Measurements from ENCODE around the gene LINGO1.

Gene LINGO1

DNA sequence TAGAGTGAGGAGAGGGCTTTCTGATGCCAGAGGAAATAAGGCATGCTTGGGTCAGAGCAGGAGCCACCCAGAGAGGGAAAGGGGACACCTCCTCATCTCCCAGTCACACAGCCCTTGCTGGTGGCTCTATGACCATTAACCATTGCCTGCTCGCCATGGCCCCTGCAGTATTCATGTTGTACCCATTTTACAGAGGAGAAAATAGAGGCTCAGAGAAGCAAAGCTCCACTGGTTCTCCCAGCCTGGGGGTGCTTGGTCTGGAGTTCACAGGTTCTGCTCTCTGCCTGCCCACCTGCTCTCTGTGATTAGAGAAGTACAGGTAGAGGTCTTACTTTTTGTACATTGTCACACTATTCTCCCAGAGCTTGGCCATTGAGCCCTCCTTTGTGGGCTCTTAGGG is 56.2 kb downstream of the LINGO1 start:
- Mint-ChIP-seq H3K27me3 (peaks cover 3% of the 10 kb centered on the region), H3K4me3 (no peak overlapping the region), H3K4me1 (no peaks in the 10 kb centered on the region), H3K9me3 (no peaks in the 10 kb centered on the region), H3K27ac (no peak overlapping the region), H3K36me3 (no peaks in the 10 kb centered on the region)
- DNase-seq (ENCODE audit: low spot score in 2 of 2): no peak
- ATAC-seq (ENCODE audit: low read depth): no peak

- no peaks in the 10 kb centered on the region for H3K4me1 Mint-ChIP-seq
- ATAC-seq (ENCODE audit: low read depth): no peak
- H3K27me3 Mint-ChIP-seq: peaks cover 4% of the 10 kb centered on the region
- H3K36me3 Mint-ChIP-seq: no peaks in the 10 kb centered on the region
- no peaks in the 10 kb centered on the region for H3K9me3 Mint-ChIP-seq
- no peak for DNase-seq (ENCODE audit: low spot score in 2 of 2)
- no peak overlapping the region for H3K27ac Mint-ChIP-seq
- no peak overlapping the region for H3K4me3 Mint-ChIP-seq
Measured at GRCh38 chr15:77575203-77575934, 57.3 kb downstream of the LINGO1 start.

- no peak overlapping the region for H3K4me3 Mint-ChIP-seq
- ATAC-seq (ENCODE audit: low read depth): no peak
- no peaks in the 10 kb centered on the region for H3K9me3 Mint-ChIP-seq
- DNase-seq (ENCODE audit: low spot score in 2 of 2): no peak
- peaks cover 7% of the 10 kb centered on the region for H3K27me3 Mint-ChIP-seq
- H3K36me3 Mint-ChIP-seq: no peaks in the 10 kb centered on the region
- H3K4me1 Mint-ChIP-seq: no peaks in the 10 kb centered on the region
- no peak overlapping the region for H3K27ac Mint-ChIP-seq
Measured at GRCh38 chr15:77574521-77575202, 58.0 kb downstream of the LINGO1 start.

GRCh38 chr15:77573802-77574201 is 58.9 kb downstream of the LINGO1 start:
- no peak for ATAC-seq (ENCODE audit: low read depth)
- Mint-ChIP-seq H3K9me3 (no peaks in the 10 kb centered on the region), H3K27ac (no peak overlapping the region), H3K4me1 (no peaks in the 10 kb centered on the region), H3K36me3 (no peaks in the 10 kb centered on the region), H3K4me3 (no peak overlapping the region), H3K27me3 (peaks cover 7% of the 10 kb centered on the region)
- DNase-seq (ENCODE audit: low spot score in 2 of 2): no peak

- Mint-ChIP-seq H3K4me3 (no peak overlapping the region), H3K4me1 (no peaks in the 10 kb centered on the region), H3K27me3 (peaks cover 7% of the 10 kb centered on the region), H3K27ac (no peak overlapping the region), H3K9me3 (no peaks in the 10 kb centered on the region), H3K36me3 (no peaks in the 10 kb centered on the region)
- no peak for DNase-seq (ENCODE audit: low spot score in 2 of 2)
- ATAC-seq (ENCODE audit: low read depth): no peak
Measured at GRCh38 chr15:77572186-77572585, 60.5 kb downstream of the LINGO1 start.

- ATAC-seq (ENCODE audit: low read depth) (no peak), DNase-seq (ENCODE audit: low spot score in 2 of 2) (no peak)
- no peaks in the 10 kb centered on the region for H3K9me3 Mint-ChIP-seq
- H3K4me3 Mint-ChIP-seq: no peak overlapping the region
- H3K4me1 Mint-ChIP-seq: no peaks in the 10 kb centered on the region
- peaks cover 7% of the 10 kb centered on the region for H3K27me3 Mint-ChIP-seq
- H3K36me3 Mint-ChIP-seq: no peaks in the 10 kb centered on the region
- H3K27ac Mint-ChIP-seq: no peak overlapping the region
Measured at GRCh38 chr15:77571741-77572140, 61.0 kb downstream of the LINGO1 start.

GRCh38 chr15:77571181-77571580 is 61.5 kb downstream of the LINGO1 start:
- peaks cover 9% of the 10 kb centered on the region for H3K27me3 Mint-ChIP-seq
- no peaks in the 10 kb centered on the region for H3K4me1 Mint-ChIP-seq
- no peak overlapping the region for H3K27ac Mint-ChIP-seq
- H3K9me3 Mint-ChIP-seq: no peaks in the 10 kb centered on the region
- no peaks in the 10 kb centered on the region for H3K36me3 Mint-ChIP-seq
- no peak overlapping the region for H3K4me3 Mint-ChIP-seq
- ATAC-seq (ENCODE audit: low read depth) (no peak), DNase-seq (ENCODE audit: low spot score in 2 of 2) (no peak)

DNA sequence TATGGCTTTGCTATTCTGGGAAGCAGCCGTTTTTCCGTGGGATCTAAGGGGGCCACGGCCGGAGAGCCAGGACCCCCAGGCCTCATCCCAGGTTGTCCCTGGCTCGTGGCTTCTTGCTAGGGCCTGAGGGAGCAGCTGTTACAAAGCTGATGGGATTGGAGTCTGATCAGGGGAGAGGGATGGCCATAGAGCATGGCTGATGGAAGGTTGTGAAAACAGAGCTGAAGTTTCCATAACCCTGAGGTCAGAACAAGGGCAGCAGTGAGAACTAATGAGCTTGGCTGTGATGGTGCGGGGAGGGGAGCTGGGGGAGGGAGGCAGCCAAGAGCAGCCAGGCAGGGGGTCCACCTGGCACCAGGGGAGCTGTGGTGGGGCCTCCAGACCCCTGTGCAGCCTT is 63.0 kb downstream of the LINGO1 start:
- Mint-ChIP-seq H3K27me3 (peaks cover 9% of the 10 kb centered on the region), H3K27ac (no peak overlapping the region), H3K9me3 (no peaks in the 10 kb centered on the region), H3K4me1 (no peaks in the 10 kb centered on the region), H3K4me3 (no peak overlapping the region), H3K36me3 (no peaks in the 10 kb centered on the region)
- DNase-seq (ENCODE audit: low spot score in 2 of 2): no peak
- ATAC-seq (ENCODE audit: low read depth): no peak

GRCh38 chr15:77568973-77569728 is 63.6 kb downstream of the LINGO1 start:
- ATAC-seq (ENCODE audit: low read depth): no peak
- no peaks in the 10 kb centered on the region for H3K4me1 Mint-ChIP-seq

GRCh38 chr15:77568014-77568972 is 64.4 kb downstream of the LINGO1 start:
- Mint-ChIP-seq H3K4me3 (no peak overlapping the region), H3K4me1 (no peaks in the 10 kb centered on the region), H3K27ac (no peak overlapping the region), H3K27me3 (peaks cover 9% of the 10 kb centered on the region), H3K36me3 (no peaks in the 10 kb centered on the region), H3K9me3 (no peaks in the 10 kb centered on the region)
- DNase-seq (ENCODE audit: low spot score in 2 of 2) (no peak), ATAC-seq (ENCODE audit: low read depth) (no peak)

More at GRCh38 chr15:77568973-77569728, 63.6 kb downstream of the LINGO1 start:
- Mint-ChIP-seq H3K27me3 (peaks cover 9% of the 10 kb centered on the region), H3K36me3 (no peaks in the 10 kb centered on the region), H3K9me3 (no peaks in the 10 kb centered on the region), H3K4me3 (no peak overlapping the region), H3K27ac (no peak overlapping the region)
- DNase-seq (ENCODE audit: low spot score in 2 of 2): no peak

GRCh38 chr15:77567202-77567601 is 65.5 kb downstream of the LINGO1 start:
- H3K4me3 Mint-ChIP-seq: no peak overlapping the region
- no peaks in the 10 kb centered on the region for H3K36me3 Mint-ChIP-seq

DNA sequence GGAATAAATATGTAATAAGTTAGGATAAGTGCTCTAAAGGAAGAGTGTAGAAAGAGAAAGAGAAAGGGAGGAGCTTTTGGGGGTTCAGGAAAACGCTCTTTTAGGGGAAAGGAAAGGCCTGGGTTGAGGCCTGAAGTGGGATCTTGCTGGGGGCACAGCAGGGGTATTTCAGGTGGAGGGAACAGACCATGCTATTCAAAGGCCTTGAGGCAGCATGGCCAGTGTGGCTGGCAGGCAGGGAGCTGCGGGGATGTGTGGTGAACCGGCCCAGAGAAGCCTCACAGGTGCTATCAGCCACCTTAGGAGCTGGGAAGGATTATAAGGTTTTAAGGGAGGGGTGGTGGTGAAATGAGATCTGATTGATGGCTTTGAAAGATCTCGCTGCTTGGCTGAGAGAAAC is 66.6 kb downstream of the LINGO1 start:
- Mint-ChIP-seq H3K27me3 (peaks cover 12% of the 10 kb centered on the region), H3K9me3 (no peaks in the 10 kb centered on the region), H3K4me1 (no peaks in the 10 kb centered on the region), H3K4me3 (no peak overlapping the region), H3K27ac (no peak overlapping the region), H3K36me3 (no peaks in the 10 kb centered on the region)
- no peak for DNase-seq (ENCODE audit: low spot score in 2 of 2)
- ATAC-seq (ENCODE audit: low read depth): no peak

More at GRCh38 chr15:77567202-77567601, 65.5 kb downstream of the LINGO1 start:
- H3K27ac Mint-ChIP-seq: no peak overlapping the region
- no peaks in the 10 kb centered on the region for H3K9me3 Mint-ChIP-seq
- ATAC-seq (ENCODE audit: low read depth): no peak
- H3K27me3 Mint-ChIP-seq: peaks cover 9% of the 10 kb centered on the region
- no peaks in the 10 kb centered on the region for H3K4me1 Mint-ChIP-seq
- no peak for DNase-seq (ENCODE audit: low spot score in 2 of 2)

DNA sequence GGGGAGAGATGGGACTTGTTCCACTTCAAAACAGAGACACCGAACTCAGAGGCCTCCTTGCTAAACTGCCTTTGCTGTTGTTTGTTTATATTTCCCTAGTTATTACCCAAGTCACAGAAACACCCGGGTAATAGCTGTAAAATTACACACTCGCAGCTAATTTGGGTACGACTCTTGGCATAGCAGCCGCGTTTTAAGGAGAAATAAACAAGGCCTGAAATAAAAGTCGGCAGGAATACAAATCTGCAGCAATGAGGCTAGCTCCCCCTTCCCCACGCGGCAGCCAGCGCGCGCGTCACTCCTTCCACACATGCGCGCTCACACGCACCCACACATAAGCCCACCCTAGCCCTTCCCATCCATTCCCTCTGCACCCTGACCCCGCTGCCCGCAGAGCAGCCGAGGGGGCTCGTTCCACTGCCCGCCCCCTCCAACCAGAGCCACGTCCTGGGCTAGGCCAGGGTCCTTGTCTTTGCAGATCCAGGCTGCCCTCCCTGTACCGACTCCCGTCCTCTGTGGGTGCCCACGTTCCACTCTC is 67.3 kb downstream of the LINGO1 start:
- H3K9me3 Mint-ChIP-seq: no peaks in the 10 kb centered on the region

More for the DNA sequence above, 67.3 kb downstream of the LINGO1 start:
- H3K27ac Mint-ChIP-seq: no peak overlapping the region
- no peaks in the 10 kb centered on the region for H3K36me3 Mint-ChIP-seq
- DNase-seq (ENCODE audit: low spot score in 2 of 2): no peak
- no peak overlapping the region for H3K4me3 Mint-ChIP-seq
- H3K4me1 Mint-ChIP-seq: no peaks in the 10 kb centered on the region
- no peak for ATAC-seq (ENCODE audit: low read depth)
- H3K27me3 Mint-ChIP-seq: peaks cover 13% of the 10 kb centered on the region
